ENCODE results near the gene DOK3.
A peak's percentile ranks its signal among the peaks of the same experiment; 100 is the strongest.

DOK3 gene

DNA sequence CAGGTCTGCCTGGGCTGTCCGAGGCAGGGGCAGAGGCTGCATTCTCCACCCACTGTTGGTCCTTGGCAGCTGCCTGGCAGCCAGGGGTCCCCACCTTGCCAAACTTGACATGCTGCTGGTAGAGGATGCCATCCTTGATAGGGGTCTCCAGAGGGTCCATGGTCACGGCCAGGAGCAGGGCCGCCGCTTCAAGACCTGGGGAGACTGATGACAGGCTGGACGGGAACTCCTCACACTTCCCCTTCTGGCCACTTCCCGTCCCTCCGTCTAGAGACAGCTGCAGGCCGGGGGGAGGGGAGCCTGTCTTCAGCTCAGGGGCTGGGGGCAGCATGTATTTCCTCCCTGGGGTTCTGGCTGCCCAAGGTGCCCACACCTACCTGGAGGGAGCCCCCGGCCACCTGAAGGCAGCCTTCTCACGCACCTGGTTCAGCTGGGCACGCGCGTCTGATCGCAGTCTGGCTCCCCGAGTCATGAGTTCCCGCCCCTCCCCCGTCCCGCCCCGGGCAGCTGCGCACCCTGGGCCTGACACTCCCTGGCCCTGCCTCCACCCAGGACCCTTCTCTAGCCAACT is at the start of gene DOK3:
TSS of gene DOK3 (minus strand) at position 446 of the 571 bp plus-strand sequence. CDS start at position 160, 286 bp downstream.
- no peak for DNase-seq (ENCODE audit: low spot score)

GRCh38 chr5:177557796-177558195 is 48.2 kb upstream of the DOK3 start:
- DNase-seq (ENCODE audit: low spot score), result no peak

- DNase-seq (ENCODE audit: low spot score), result no peak
Observed at GRCh38 chr5:177557041-177557647, 47.5 kb upstream of the DOK3 start.

DNA sequence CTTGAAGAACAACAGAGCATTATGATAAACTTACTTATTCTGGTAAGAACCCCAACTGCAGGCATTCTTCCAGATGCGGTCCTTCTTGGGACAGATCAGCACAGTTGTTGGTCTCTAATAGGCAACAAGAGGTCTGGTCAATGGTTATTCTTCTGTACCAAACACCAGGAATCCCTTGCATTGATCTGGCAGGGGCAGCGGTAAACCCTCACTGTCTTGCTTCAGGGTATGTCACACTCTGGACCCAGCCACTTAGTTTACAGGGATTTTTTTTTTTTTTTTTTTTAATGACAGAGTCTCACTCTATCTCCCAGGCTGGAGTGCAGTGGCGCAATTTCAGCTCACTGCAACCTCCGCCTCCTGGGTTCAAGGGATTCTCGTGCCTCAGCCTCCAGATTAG is 46.0 kb upstream of the DOK3 start:
- no peak for DNase-seq (ENCODE audit: low spot score)

- no peak for DNase-seq (ENCODE audit: low spot score)
Observed at GRCh38 chr5:177555228-177555627, 45.6 kb upstream of the DOK3 start.

DNA sequence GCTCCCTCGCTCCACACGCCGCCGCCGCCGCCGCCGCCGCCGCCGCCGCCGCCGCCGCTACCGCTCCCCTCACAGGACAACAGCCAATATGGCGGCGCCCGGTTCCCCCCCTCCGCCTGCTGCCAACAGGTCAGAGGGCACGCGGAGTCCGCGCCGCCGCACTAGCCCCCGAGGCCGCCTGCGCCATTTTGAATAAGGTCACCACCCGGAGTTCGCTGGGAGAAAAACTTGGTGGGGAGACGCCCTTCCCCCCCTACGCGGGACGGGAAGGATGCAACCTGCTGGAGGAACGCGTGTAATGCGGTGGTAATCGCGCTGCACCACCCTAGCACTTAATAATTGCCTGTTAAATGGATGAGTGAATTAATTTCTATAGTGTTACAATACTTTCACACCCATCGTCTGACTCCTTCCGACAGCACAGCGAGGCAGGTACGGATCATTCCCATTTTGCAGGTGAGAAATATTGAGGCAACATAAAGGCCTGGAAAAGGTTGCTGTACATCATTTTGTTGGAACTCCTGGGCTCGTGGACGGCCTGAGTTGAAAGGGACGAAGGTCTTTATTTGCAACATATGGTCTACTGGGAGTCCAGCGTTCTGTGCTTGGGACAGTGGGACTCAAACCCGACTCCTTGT is 45.0 kb upstream of the DOK3 start, which contains the start of gene FAM193B:
TSS of gene FAM193B (minus strand) at position 90 of the 638 bp plus-strand sequence. CDS start 105 bp downstream, outside the sequence.
- peak; percentile 99 for DNase-seq (ENCODE audit: low spot score)

GRCh38 chr5:177553671-177554429 is 44.2 kb upstream of the DOK3 start:
- DNase-seq (ENCODE audit: low spot score), result peak; percentile 59

DNA sequence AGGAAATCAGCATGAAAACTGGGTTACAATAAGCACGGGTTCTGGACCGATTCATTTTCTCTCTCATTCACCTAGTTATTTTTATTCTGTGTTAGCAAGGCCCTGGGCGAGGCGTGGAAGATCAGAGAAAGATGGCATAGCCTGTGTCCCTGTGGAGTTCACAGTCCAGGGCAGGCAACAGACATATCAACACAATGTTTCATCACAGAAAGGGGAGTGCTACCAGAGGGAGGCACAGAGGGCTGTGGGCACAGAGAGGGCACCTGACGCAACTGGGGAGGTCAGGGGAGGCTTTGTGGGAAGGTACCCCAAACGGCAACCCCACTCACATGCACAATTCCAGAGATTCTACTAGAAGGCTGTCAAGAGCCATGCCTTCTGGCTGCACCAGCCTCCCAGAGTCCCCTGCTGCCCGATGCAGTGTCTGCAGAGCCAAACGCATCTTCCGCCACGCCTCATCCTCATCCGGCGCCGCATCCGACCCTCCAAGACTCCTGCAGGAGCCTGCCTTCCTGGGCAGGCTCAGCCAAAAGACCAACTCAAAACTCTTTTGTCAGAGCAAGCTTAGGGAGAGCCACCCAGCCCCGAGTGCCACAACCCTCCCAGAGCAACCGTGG is 43.3 kb upstream of the DOK3 start:
- peak; percentile 60 for DNase-seq (ENCODE audit: low spot score)

DNA sequence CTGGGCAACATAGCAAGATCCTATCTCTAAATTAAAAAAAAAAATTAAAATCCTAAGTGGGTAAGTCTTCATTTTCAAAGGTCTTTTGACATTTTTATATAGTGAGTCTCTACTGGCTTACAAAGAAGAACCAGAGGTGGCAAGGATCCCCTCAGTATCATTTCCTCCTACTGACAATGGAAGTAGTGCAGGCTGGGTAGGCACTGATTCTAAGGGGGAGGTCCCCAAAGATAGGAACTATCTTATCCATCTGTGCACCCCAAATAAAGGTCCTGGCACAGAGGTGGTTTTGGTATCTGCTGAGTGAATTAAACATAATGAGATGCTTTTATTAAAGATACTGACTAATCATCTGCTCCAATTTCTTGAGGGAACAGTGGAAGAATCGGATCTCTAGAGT is 40.5 kb upstream of the DOK3 start:
- DNase-seq (ENCODE audit: low spot score), result no peak

GRCh38 chr5:177548495-177548894 is 38.9 kb upstream of the DOK3 start:
- no peak for DNase-seq (ENCODE audit: low spot score)

DNA sequence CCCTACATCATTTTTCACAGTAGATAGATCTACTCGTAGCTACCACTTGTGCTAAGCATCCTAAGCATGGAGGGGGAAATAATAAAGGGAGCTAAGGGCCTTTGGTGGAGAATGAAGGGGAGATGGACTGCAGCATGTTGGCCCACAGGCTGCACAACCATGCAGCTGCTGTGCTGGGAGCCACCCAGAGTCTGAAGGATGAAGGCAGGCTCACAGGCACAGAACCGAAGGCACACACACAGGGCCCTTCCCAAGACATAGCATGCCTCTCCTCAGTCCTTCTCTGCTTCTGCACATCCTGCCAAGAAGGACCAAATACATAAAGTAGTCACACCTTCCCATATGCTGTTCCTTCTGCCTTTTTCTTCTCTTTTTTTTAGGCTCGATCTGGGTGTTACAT is 38.1 kb upstream of the DOK3 start:
- DNase-seq (ENCODE audit: low spot score), result no peak

DNA sequence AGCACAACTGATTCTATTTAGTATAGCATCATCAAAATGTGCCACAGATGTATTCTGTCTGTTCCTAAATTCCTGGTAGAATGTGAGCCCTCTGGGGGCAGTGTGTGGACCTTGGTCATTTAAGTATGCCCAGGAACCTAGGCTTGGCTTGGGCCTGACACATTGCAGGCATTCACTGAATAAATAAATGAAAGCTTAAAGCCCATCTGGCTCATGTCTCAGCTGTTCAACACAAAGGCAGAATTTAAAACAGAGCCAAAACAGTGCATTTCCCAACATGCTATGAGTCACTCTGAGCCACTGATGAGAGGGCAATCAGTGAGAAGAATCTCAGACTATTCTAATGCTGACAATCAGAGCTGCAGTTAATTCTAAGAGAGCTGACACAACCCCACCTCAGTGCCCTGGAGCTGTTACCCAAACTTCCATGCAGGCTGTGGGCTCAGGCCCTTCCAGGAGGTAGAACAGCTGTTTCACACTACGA is 36.7 kb upstream of the DOK3 start:
- peak; percentile 86 for DNase-seq (ENCODE audit: low spot score)

DNA sequence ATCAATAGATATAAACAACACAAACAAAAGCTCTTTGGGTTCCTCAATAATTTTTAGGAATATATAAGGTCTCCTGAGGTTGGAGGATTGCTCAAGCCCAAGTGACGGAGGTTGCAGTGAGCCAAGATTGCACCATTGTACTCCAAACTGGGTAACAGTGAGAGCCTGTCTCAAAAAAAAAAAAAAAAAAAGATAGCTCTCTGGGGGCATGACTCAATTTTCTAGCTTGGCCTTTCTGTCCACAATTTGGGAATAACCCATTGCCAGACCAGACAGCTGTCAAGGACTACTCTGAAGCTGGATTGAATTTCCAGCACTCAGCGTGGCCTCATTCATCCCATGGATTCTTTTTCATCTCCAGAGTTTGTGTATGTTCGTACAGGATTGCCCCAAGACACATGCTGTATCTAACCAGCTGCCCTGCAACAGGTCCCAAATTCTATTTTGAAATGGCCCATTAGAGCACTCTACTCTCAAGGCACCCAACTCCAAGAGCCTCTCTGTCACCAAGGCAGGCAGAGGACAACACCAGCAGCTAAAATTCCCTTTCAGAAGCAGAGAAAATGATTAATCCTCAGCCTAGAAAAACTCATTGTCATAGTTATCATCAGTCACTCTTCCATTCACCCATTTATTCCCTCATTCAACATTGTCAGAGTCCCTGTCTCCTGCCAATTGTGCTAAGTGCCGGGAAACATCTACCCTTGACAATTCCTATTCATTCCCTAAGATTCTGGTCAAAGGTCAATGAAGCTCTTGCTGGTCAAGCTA is 36.0 kb upstream of the DOK3 start:
- DNase-seq (ENCODE audit: low spot score), result peak; percentile 69

- DNase-seq (ENCODE audit: low spot score), result no peak
Observed at GRCh38 chr5:177542816-177543465, 33.3 kb upstream of the DOK3 start.

GRCh38 chr5:177540438-177540837 is 30.8 kb upstream of the DOK3 start:
- DNase-seq (ENCODE audit: low spot score), result no peak

GRCh38 chr5:177539411-177539810 is 29.8 kb upstream of the DOK3 start:
- peak; percentile 89 for DNase-seq (ENCODE audit: low spot score)

DNA sequence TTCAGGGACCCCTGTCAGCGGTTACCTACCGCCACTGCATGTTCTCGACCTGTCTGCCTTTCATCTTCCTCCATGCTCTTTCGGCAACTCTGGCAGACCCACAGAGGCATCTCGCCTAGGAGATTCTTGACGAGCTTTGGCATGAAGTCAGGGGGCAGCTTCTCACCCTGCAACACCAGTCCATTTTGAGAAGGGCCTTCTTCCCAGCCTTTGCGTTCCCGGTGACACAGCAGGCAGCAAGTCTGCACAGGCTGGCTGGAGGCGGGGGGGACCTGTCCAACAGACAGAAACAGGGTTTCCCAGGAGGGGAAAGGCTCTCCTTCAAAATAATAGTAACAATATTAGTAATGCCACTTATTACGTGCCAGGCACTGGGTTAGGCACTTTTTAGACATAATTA is 29.2 kb upstream of the DOK3 start:
- DNase-seq (ENCODE audit: low spot score), result no peak

GRCh38 chr5:177537389-177538361 is 28.0 kb upstream of the DOK3 start:
- DNase-seq (ENCODE audit: low spot score), result peak; percentile 87

GRCh38 chr5:177536386-177536785 is 26.8 kb upstream of the DOK3 start:
- no peak for DNase-seq (ENCODE audit: low spot score)

- DNase-seq (ENCODE audit: low spot score), result no peak
Observed at GRCh38 chr5:177535125-177535524, 25.5 kb upstream of the DOK3 start.

All from AG20443 (cell line).